ENCODE data around the gene PARP1. TPM values are rescaled to one million over a fixed set of nuclear protein-coding genes. Genes with fewer than 3 reads are reported as not detected.

PARP1 gene
- polyA plus RNA-seq, 6 donors from 2014 or later: 156 to 250 (median 234) TPM

- H3K27ac Mint-ChIP-seq: peak overlapping the region in 4 of 6 donors; percentile 9 to 78 (median 55)
- H3K4me1 Mint-ChIP-seq: peaks cover 43 to 77% (median 69%) of the 10 kb centered on the region in 3 donors
- no peaks in the 10 kb centered on the region for H3K9me3 Mint-ChIP-seq
- H3K4me3 Mint-ChIP-seq: no peak overlapping the region
- DNase-seq (no peak), ATAC-seq (ENCODE audit: low read depth in 2 of 2) (no peak)
- no peaks in the 10 kb centered on the region for H3K27me3 Mint-ChIP-seq
- H3K36me3 Mint-ChIP-seq: peaks cover 34 to 35% of the 10 kb centered on the region in 2 donors
Observed at GRCh38 chr1:226397955-226398636, 9.8 kb downstream of the PARP1 start.

- H3K27me3 Mint-ChIP-seq: no peaks in the 10 kb centered on the region
- peak overlapping the region in 5 of 6 donors; percentile 9 to 72 (median 30) for H3K27ac Mint-ChIP-seq
- peaks cover 35 to 36% of the 10 kb centered on the region in 2 donors for H3K36me3 Mint-ChIP-seq
- H3K4me1 Mint-ChIP-seq: peaks cover 39 to 71% (median 61%) of the 10 kb centered on the region in 3 donors
- ATAC-seq (ENCODE audit: low read depth in 2 of 2) (no peak), DNase-seq (no peak)
- H3K4me3 Mint-ChIP-seq: no peak overlapping the region
- no peaks in the 10 kb centered on the region for H3K9me3 Mint-ChIP-seq
Observed at GRCh38 chr1:226397011-226397926, 10.6 kb downstream of the PARP1 start.

GRCh38 chr1:226395753-226396152 is 12.1 kb downstream of the PARP1 start:
- Mint-ChIP-seq H3K9me3 (no peaks in the 10 kb centered on the region), H3K4me3 (no peak overlapping the region), H3K27ac (peak overlapping the region in 1 of 6 donors; percentile 85), H3K36me3 (peaks cover 26 to 27% of the 10 kb centered on the region in 2 donors), H3K4me1 (peaks cover 31 to 63% (median 46%) of the 10 kb centered on the region in 3 donors), H3K27me3 (no peaks in the 10 kb centered on the region)
- DNase-seq: no peak
- no peak for ATAC-seq (ENCODE audit: low read depth in 2 of 2)

GRCh38 chr1:226394462-226394861 is 13.4 kb downstream of the PARP1 start:
- H3K4me3 Mint-ChIP-seq: no peak overlapping the region
- DNase-seq: no peak
- peaks cover 22 to 52% (median 33%) of the 10 kb centered on the region in 3 donors for H3K4me1 Mint-ChIP-seq
- ATAC-seq (ENCODE audit: low read depth in 2 of 2): no peak
- H3K27ac Mint-ChIP-seq: peak overlapping the region in 3 of 6 donors; percentile 15 to 45 (median 39)
- H3K36me3 Mint-ChIP-seq: peaks cover 18 to 20% of the 10 kb centered on the region in 2 donors
- no peaks in the 10 kb centered on the region for H3K27me3 Mint-ChIP-seq
- no peaks in the 10 kb centered on the region for H3K9me3 Mint-ChIP-seq

- H3K27me3 Mint-ChIP-seq: no peaks in the 10 kb centered on the region
- DNase-seq: no peak
- H3K4me1 Mint-ChIP-seq: peaks cover 11 to 32% (median 15%) of the 10 kb centered on the region in 3 donors
- no peak overlapping the region for H3K4me3 Mint-ChIP-seq
- ATAC-seq (ENCODE audit: low read depth in 2 of 2): no peak
- peaks cover 5 to 23% of the 10 kb centered on the region in 2 donors for H3K36me3 Mint-ChIP-seq
- peak overlapping the region in 1 of 6 donors; percentile 14 for H3K27ac Mint-ChIP-seq
- H3K9me3 Mint-ChIP-seq: no peaks in the 10 kb centered on the region
Observed at GRCh38 chr1:226390681-226391080, 17.2 kb downstream of the PARP1 start.

- Mint-ChIP-seq H3K27ac (no peak overlapping the region), H3K4me3 (no peak overlapping the region), H3K4me1 (peaks cover 3 to 11% (median 9%) of the 10 kb centered on the region in 3 donors), H3K27me3 (no peaks in the 10 kb centered on the region), H3K9me3 (no peaks in the 10 kb centered on the region), H3K36me3 (peaks cover 11 to 39% of the 10 kb centered on the region in 2 donors)
- ATAC-seq (ENCODE audit: low read depth in 2 of 2) (no peak), DNase-seq (no peak)
Observed at GRCh38 chr1:226388131-226388530, 19.8 kb downstream of the PARP1 start.

- H3K9me3 Mint-ChIP-seq: no peaks in the 10 kb centered on the region
- DNase-seq (no peak), ATAC-seq (ENCODE audit: low read depth in 2 of 2) (no peak)
- peaks cover 0 to 8% (median 3%) of the 10 kb centered on the region in 3 donors for H3K4me1 Mint-ChIP-seq
- H3K27me3 Mint-ChIP-seq: no peaks in the 10 kb centered on the region
- peaks cover 20 to 38% of the 10 kb centered on the region in 2 donors for H3K36me3 Mint-ChIP-seq
- peak overlapping the region in 1 of 6 donors; percentile 85 for H3K27ac Mint-ChIP-seq
- peak overlapping the region in 1 of 8 donors; percentile 9 for H3K4me3 Mint-ChIP-seq
Observed at GRCh38 chr1:226384717-226385116, 23.2 kb downstream of the PARP1 start.

- DNase-seq (no peak), ATAC-seq (ENCODE audit: low read depth in 2 of 2) (no peak)
- no peaks in the 10 kb centered on the region for H3K9me3 Mint-ChIP-seq
- H3K36me3 Mint-ChIP-seq: peaks cover 20 to 39% of the 10 kb centered on the region in 2 donors
- H3K4me3 Mint-ChIP-seq: no peak overlapping the region
- no peak overlapping the region for H3K27ac Mint-ChIP-seq
- H3K27me3 Mint-ChIP-seq: no peaks in the 10 kb centered on the region
- peaks cover 0 to 8% (median 3%) of the 10 kb centered on the region in 3 donors for H3K4me1 Mint-ChIP-seq
Observed at GRCh38 chr1:226384040-226384439, 23.9 kb downstream of the PARP1 start.

GRCh38 chr1:226382030-226382429 is 25.9 kb downstream of the PARP1 start:
- Mint-ChIP-seq H3K4me3 (no peak overlapping the region), H3K36me3 (peaks cover 14 to 25% of the 10 kb centered on the region in 2 donors), H3K27me3 (no peaks in the 10 kb centered on the region), H3K27ac (no peak overlapping the region), H3K4me1 (peaks cover 0 to 8% (median 0%) of the 10 kb centered on the region in 3 donors), H3K9me3 (no peaks in the 10 kb centered on the region)
- ATAC-seq (ENCODE audit: low read depth in 2 of 2): no peak
- DNase-seq: no peak

GRCh38 chr1:226381226-226381998 is 26.5 kb downstream of the PARP1 start:
- Mint-ChIP-seq H3K9me3 (no peaks in the 10 kb centered on the region), H3K36me3 (peaks cover 19 to 25% of the 10 kb centered on the region in 2 donors), H3K27ac (peak overlapping the region in 1 of 6 donors; percentile 24), H3K27me3 (no peaks in the 10 kb centered on the region), H3K4me1 (peaks cover 0 to 8% (median 0%) of the 10 kb centered on the region in 3 donors), H3K4me3 (no peak overlapping the region)
- ATAC-seq (ENCODE audit: low read depth in 2 of 2): no peak
- DNase-seq: no peak

- no peaks in the 10 kb centered on the region for H3K27me3 Mint-ChIP-seq
- H3K4me3 Mint-ChIP-seq: peak overlapping the region in 1 of 8 donors; percentile 22
- H3K9me3 Mint-ChIP-seq: no peaks in the 10 kb centered on the region
- DNase-seq (no peak), ATAC-seq (ENCODE audit: low read depth in 2 of 2) (no peak)
- peak overlapping the region in 2 of 6 donors; percentile 24 to 59 for H3K27ac Mint-ChIP-seq
- H3K36me3 Mint-ChIP-seq: peaks cover 19 to 25% of the 10 kb centered on the region in 2 donors
- peaks cover 0 to 8% (median 8%) of the 10 kb centered on the region in 3 donors for H3K4me1 Mint-ChIP-seq
Observed at GRCh38 chr1:226378071-226378470, 29.8 kb downstream of the PARP1 start.

GRCh38 chr1:226376300-226376699 is 31.6 kb downstream of the PARP1 start:
- Mint-ChIP-seq H3K36me3 (peaks cover 26 to 33% of the 10 kb centered on the region in 2 donors), H3K4me3 (no peak overlapping the region), H3K27me3 (no peaks in the 10 kb centered on the region), H3K9me3 (no peaks in the 10 kb centered on the region), H3K4me1 (peaks cover 14 to 25% (median 18%) of the 10 kb centered on the region in 3 donors), H3K27ac (peak overlapping the region in 1 of 6 donors; percentile 30)
- ATAC-seq (ENCODE audit: low read depth in 2 of 2) (no peak), DNase-seq (no peak)

GRCh38 chr1:226373376-226373775 is 34.5 kb downstream of the PARP1 start:
- H3K27ac Mint-ChIP-seq: peak overlapping the region in 2 of 6 donors; percentile 24 to 81
- no peak for ATAC-seq (ENCODE audit: low read depth in 2 of 2)
- H3K9me3 Mint-ChIP-seq: no peaks in the 10 kb centered on the region
- H3K4me3 Mint-ChIP-seq: no peak overlapping the region
- H3K27me3 Mint-ChIP-seq: no peaks in the 10 kb centered on the region
- no peak for DNase-seq
- H3K4me1 Mint-ChIP-seq: peaks cover 39 to 54% (median 43%) of the 10 kb centered on the region in 3 donors
- peaks cover 17 to 24% of the 10 kb centered on the region in 2 donors for H3K36me3 Mint-ChIP-seq

Data from naive B cell (primary cell).